Measurements from ENCODE around the gene INPP4B.

The INPP4B gene

GRCh38 chr4:142267101-142267500 lies 579.0 kb downstream of the INPP4B start:
- DNase-seq: no peak

DNA sequence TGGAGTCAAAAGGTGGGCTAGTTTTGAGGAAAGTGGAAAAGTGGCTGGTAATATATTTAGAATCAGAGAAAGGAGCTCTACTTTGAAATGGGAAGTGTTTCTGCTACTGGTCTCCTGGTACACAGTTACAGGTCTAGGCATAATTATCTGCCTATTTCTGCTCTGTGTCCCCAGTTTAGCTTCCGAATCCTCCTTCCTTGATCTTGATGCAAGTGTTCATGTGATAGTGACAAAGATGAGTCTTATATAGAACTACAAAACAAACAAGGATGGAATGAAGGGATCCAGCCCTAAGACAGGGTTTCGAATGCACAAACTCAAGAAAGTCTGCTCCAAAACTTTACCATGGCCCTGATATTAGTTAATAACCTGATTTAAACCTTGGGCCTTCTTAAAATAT lies 580.2 kb downstream of the INPP4B start:
- no peak for DNase-seq

GRCh38 chr4:142265536-142265935 lies 580.6 kb downstream of the INPP4B start:
- DNase-seq: no peak

- DNase-seq: no peak
These were observed 581.1 kb downstream of the INPP4B start for GRCh38 chr4:142264961-142265360.

GRCh38 chr4:142262956-142263355 lies 583.1 kb downstream of the INPP4B start:
- DNase-seq: no peak

DNA sequence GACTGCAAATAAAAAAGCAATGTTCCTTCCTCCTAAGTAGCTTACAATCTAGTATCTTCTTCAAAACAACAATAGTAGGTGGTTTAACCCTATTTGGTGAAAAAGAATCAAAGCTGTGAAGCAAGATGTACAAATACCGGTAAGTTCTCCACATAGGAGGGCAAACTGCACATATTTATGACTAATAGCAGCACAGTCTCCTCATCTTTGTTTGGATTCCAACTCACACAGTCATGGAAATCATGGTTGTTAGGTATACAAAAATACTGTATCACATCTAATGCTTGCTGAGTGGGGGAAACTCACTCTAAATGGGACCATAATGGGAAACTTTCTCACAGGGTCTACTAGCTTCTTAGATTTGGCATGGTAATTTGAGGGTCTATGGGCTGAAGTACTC lies 597.2 kb downstream of the INPP4B start:
- DNase-seq: no peak

DNA sequence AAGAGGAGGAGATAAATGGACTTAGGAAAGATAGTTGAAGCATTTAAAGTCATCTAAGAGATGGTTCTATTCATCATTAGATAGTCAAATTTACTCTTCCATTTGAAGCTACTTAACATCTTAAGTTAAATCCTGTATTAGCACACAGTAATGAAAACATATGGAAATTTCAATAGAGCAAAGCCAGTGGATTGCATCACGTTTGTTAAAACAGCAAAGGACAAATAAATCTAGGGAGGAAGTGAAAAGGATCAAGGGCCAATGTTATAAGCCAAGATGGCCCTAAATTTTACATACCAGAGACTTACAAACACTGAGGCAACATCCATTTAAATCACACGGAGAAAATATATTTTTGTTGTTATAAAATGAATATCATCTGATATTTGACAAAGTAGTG lies 602.8 kb downstream of the INPP4B start:
- DNase-seq: no peak

DNA sequence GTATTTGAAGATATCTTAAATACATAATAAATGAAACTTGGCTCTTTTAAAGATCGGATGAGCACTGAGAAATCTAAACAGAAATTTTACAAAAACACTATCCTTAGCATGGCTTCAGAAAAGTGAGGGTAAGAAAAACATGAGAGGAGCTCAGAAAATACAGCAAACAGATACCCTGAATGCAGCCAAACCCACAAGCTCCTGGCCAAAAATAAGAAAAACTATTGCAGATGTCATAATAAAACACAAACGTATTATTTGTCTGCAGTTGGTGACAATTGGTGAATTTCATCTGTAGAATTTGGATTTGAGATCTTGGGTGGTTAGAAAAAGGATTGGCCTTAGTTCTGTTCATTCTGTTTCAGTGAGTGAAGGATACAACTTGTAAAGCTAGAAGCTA lies 603.9 kb downstream of the INPP4B start:
- no peak for DNase-seq

DNA sequence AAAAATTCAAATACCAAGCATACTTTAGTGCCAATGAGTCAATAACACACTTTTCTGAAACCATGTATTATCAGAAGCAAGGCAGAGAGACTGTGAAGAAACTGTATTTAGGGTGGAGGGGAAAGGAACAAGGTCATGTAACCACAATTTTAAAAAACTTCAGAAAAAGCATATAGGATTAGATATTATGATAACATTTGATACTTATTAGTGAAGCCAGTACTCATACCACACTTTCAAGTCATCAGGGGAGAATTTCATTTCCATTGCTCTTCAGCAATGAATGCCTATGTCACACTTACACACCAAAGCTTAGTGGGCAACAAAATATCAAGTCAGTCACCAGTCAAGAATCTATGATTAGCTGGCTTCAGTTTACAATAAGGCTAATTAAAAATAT lies 607.5 kb downstream of the INPP4B start:
- DNase-seq: no peak

- no peak for DNase-seq
These were observed 609.8 kb downstream of the INPP4B start for GRCh38 chr4:142236268-142236667.

- DNase-seq: no peak
These were observed 614.3 kb downstream of the INPP4B start for GRCh38 chr4:142231787-142232186.

DNA sequence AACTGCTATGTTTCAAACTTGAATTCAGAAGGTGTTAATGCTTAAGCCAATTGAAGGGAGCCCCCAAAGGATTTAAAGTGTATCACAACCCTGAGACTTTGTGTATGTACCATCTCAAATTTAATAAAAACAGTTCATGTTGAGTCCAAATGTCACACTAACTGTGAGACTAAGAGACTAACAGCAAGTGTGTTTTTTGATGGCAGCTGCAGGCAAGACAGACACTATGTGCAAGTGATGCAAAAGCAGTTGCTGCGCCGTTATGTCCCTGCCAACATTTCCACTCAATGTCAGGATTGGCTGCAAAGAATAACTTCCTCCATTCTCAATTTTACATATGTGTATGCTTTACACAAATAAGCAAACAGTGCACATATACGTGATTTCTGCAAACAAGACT lies 615.1 kb downstream of the INPP4B start:
- no peak for DNase-seq

DNA sequence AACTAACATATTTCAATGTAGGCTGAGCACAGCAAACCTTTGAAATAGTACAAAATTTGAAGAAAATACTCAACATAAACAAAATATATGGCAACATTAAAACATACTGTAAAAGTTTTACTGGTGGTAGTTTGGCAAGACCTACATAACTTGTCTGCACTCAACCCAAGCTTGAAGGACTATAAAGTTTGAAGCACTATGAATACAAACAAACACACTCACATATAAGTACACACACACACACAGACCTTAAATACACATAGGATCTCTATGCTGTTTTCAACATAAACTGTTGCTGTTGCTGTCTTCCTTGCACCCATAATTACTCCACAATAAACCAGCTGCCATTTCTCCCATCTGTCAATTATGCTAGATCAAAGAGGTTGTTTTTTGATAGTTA lies 620.1 kb downstream of the INPP4B start:
- DNase-seq: no peak

DNA sequence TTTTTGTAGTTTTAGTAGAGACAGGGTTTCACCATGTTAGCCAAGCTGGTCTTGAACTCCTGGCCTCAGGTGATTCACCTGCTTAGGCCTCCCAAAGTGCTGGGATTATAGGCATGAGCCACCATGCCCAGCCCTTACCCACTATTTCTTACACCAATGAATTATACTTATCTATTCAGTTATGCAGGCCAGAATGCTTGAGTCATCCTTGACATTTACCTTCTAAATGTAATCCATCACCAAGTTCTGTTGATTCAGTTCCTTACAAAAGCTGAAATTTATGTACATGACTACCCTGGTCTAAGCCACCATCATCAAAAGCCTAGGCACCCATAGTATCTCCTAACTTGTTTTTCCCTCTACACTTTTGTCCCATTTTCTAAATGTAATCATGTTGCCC lies 624.0 kb downstream of the INPP4B start:
- no peak for DNase-seq

DNA sequence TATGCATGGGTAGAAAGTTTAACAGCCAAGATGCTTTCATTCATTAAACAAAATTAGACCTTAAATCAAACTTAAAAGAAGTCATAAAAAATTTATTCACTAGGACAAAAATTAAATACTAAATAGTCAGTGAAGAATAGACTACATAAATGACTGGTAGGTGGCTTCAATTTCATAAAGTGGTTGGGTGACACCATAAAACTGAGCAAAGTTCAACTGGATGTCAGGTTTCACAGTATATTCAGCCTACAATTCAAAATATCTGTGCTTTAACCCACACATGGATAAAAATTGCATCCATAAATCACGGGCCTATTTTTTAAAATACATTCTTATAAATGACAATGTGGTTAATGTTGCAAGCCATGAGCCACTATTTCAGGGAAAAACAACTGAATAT lies 627.4 kb downstream of the INPP4B start:
- no peak for DNase-seq

DNA sequence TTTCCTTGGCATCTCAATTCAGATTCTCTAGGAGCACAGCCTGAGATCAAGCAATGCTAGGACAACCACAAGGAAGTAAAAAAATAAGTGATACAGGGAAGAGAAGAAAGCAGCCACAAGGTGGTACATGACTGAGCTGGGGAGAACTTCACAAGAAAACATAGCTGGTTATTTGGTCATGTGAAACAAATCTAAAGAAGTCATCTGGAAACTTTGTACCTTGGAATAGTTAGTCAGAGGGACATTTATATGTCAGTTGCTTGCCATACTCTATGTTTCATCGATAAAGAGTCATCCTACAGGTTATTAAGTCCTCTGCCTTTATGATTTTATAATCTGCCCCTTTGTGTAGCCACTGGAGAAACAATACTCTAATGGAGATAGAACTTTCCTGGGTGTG lies 634.7 kb downstream of the INPP4B start:
- no peak for DNase-seq

GRCh38 chr4:142203505-142203904 lies 642.6 kb downstream of the INPP4B start:
- no peak for DNase-seq

DNA sequence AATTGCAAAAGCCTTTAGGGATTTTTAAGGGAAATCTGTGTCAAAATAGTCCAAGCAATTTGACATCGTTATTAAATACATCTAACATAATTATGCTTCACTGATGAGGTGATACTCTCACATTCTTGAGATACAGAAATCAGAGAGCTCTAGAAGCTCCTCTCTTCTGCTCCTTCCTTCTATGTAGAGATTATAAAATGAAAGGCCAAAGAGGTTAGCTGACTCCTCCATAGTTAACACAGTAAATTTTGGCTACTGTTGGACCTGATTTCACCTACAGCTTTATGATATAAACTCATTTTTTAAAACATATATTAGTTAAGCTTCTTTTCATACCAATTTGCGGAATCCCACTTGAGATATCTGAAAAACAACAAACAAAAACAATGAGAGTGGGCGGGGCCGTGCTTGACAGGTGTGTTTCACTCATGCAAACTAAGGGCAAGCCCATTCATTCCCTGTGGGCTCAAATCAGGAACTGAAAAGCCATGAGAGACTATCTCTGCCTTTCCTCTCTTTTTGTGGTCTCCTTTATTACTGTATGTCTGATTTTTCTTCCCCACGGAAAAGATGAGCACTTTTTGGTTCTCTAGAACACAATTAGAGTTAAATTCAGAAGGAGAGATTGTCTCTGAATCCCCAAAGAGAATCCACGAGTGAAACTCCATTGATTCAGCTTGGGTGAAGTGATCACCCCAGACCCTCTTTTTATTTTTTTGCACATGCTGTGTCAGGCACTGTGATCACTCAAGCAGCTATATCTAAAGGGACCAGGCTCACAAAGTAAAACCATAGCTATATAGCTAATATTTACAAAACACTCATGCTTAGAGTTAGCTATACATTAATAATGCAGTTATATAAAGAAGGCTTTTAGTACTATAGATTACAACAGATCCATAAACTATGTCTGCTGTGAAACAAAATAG lies 643.4 kb downstream of the INPP4B start:
- DNase-seq: no peak

DNA sequence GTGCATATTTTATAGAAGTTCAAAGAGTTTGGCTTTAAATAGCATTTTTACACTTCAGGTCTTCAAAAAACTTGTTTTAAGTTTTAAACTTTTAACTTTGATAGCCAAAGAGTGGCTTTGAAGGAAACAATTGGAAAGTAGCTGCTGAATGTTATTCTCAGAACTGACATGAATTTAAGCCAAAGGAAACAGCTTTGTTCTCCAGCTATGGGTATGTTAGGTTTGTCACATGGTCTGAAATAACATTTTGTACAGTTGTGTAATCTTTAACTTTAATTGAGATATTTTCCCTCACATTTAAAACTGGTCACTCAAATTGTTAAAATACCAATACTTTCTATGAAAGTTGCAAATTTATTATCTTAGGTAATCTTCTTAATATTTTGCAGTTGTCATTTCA lies 645.1 kb downstream of the INPP4B start:
- no peak for DNase-seq

DNA sequence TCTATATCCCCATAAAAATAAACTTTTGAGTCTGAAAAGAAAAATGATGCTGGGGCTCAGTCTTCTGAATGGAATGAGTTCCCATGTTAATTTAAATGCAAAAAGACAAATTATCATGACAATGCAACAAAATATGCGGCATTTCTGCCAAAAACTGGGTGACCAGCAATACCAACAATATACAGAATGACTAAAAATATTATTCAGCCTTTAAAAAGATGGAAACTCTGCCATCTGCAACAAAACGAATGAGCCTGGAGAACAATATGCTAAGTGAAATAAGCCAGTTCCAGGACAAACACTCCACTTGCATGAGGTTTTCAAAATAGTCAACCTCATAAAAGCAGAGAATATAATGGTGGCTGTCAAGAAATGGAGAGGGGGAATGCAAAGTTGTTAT lies 651.2 kb downstream of the INPP4B start:
- DNase-seq: no peak

GRCh38 chr4:142191901-142192300 lies 654.2 kb downstream of the INPP4B start:
- DNase-seq: no peak

- no peak for DNase-seq
These were observed 665.1 kb downstream of the INPP4B start for GRCh38 chr4:142181021-142181420.

GRCh38 chr4:142169216-142169615 lies 676.9 kb downstream of the INPP4B start:
- no peak for DNase-seq

GRCh38 chr4:142168181-142168580 lies 677.9 kb downstream of the INPP4B start:
- no peak for DNase-seq
